WTC11 (cell line): ENCODE data around the gene NPL. TPM values are rescaled to one million over a fixed set of nuclear protein-coding genes. Genes with fewer than 3 reads are reported as not detected.

Source experiments
- ATAC-seq: fragments of 200-7000 bp; cut with Tn5 transposase; 2 replicates; pipeline ENCODE4 v1.10.0; 2021; ENCODE audit warnings: mild to moderate bottlenecking, moderate library complexity
- CTCF ChIA-PET: fragments of 300-600 bp; sonication (Branson Sonifier 250); formaldehyde crosslinking; loops from one replicate; lab custom pipeline; 2021; ENCODE audit warnings: antibody characterized with exemption; lab: Charles Lee
- POLR2A ChIA-PET: fragments of 350-600 bp; sonication (Branson Sonifier 250); formaldehyde crosslinking; loops from one replicate; lab custom pipeline; 2021; ENCODE audit warnings: antibody characterized with exemption; lab: Charles Lee
- DNase-seq: peaks from one replicate; pipeline ENCODE4 v3.0.0; 2021; ENCODE audit warnings: low spot score
- H3K27ac Mint-ChIP-seq: 2 replicates; pipeline ENCODE4 v1.8.0; 2021; ENCODE audit warnings: mixed read lengths
- H3K27me3 Mint-ChIP-seq: 2 replicates; pipeline ENCODE4 v1.8.0; 2021; ENCODE audit warnings: low read depth, mild to moderate bottlenecking, moderate library complexity, mixed read lengths
- H3K36me3 Mint-ChIP-seq: 2 replicates; pipeline ENCODE4 v1.8.0; 2021; ENCODE audit warnings: mixed read lengths
- H3K4me1 Mint-ChIP-seq: 2 replicates; pipeline ENCODE4 v1.8.0; 2022; ENCODE audit warnings: mixed read lengths
- H3K4me3 Mint-ChIP-seq: 2 replicates; pipeline ENCODE4 v1.8.0; 2021; ENCODE audit warnings: mild to moderate bottlenecking, moderate library complexity, mixed read lengths
- H3K9me3 Mint-ChIP-seq: 2 replicates; pipeline ENCODE4 v1.8.0; 2021; ENCODE audit warnings: mixed read lengths
- ATF1 ChIP-seq: sonication (generic); formaldehyde crosslinking; IDR thresholded peaks from 2 replicates; pipeline ENCODE4 v1.8.1; 2023; ENCODE audit warnings: mild to moderate bottlenecking, moderate library complexity, missing genetic modification reagents
- CREM ChIP-seq: sonication (generic); formaldehyde crosslinking; IDR thresholded peaks from 2 replicates; pipeline ENCODE4 v1.8.1; 2022; ENCODE audit warnings: mild to moderate bottlenecking, missing genetic modification reagents, moderate library complexity
- ELF4 ChIP-seq: sonication (generic); formaldehyde crosslinking; IDR thresholded peaks from 2 replicates; pipeline ENCODE4 v1.8.1; 2022; ENCODE audit warnings: low read depth, mild to moderate bottlenecking, moderate library complexity, missing genetic modification reagents
- EMX1 ChIP-seq: fragments of 250-450 bp; sonication (Bioruptor Pico); IDR thresholded peaks from 2 replicates; pipeline ENCODE4 v1.8.0; 2021; ENCODE audit warnings: mild to moderate bottlenecking
- FOXK1 ChIP-seq: sonication (generic); formaldehyde crosslinking; IDR thresholded peaks from 2 replicates; pipeline ENCODE4 v1.8.0; 2022; ENCODE audit warnings: mild to moderate bottlenecking, moderate library complexity, missing genetic modification reagents
- FOXP1 ChIP-seq: sonication (generic); formaldehyde crosslinking; IDR thresholded peaks from 2 replicates; pipeline ENCODE4 v1.8.0; 2022; ENCODE audit warnings: missing genetic modification reagents, mild to moderate bottlenecking, moderate library complexity, borderline replicate concordance
- GABPB1 ChIP-seq: sonication (generic); formaldehyde crosslinking; IDR thresholded peaks from 2 replicates; pipeline ENCODE4 v1.8.1; 2023; ENCODE audit warnings: mild to moderate bottlenecking, missing genetic modification reagents
- NFATC4 ChIP-seq: fragments of 250-450 bp; sonication (Bioruptor Pico); IDR thresholded peaks from 2 replicates; pipeline ENCODE4 v1.9.0; 2021; ENCODE audit warnings: mild to moderate bottlenecking
- TEAD1 ChIP-seq: sonication (generic); formaldehyde crosslinking; IDR thresholded peaks from 2 replicates; pipeline ENCODE4 v1.8.0; 2022; ENCODE audit warnings: mild to moderate bottlenecking, missing genetic modification reagents
- TP53 ChIP-seq: sonication (generic); formaldehyde crosslinking; IDR thresholded peaks from 2 replicates; pipeline ENCODE4 v1.8.1; 2023; ENCODE audit warnings: mild to moderate bottlenecking, missing genetic modification reagents
- ZNF232 ChIP-seq: sonication (generic); formaldehyde crosslinking; IDR thresholded peaks from 2 replicates; pipeline ENCODE4 v1.8.0; 2022; ENCODE audit warnings: mild to moderate bottlenecking, missing genetic modification reagents
- ZNF263 ChIP-seq: sonication (generic); formaldehyde crosslinking; IDR thresholded peaks from 2 replicates; pipeline ENCODE4 v1.8.1; 2022; ENCODE audit warnings: low read depth, mild to moderate bottlenecking, moderate library complexity, missing genetic modification reagents
- ZNF317 ChIP-seq: sonication (generic); formaldehyde crosslinking; IDR thresholded peaks from 2 replicates; pipeline ENCODE4 v1.8.1; 2023; ENCODE audit warnings: low read depth, mild to moderate bottlenecking, moderate library complexity, missing genetic modification reagents, borderline replicate concordance
- total RNA-seq: library from RNA; stranded (reverse); gene quantifications from 3 replicates; pipeline ENCODE4 v1.2.3, GENCODE V29; 2021
- TF ChIP-seq, protein P1 (sequence below): sonication (generic); formaldehyde crosslinking; IDR thresholded peaks from 2 replicates; pipeline ENCODE4 v1.8.0; 2023; ENCODE audit warnings: missing genetic modification reagents, mild to moderate bottlenecking, borderline replicate concordance
- TF ChIP-seq, protein P2 (sequence below): fragments of 200-600 bp; IDR thresholded peaks from 2 replicates; pipeline ENCODE4 v1.8.0; 2022; ENCODE audit warnings: antibody characterized with exemption
- TF ChIP-seq, protein P3 (sequence below): sonication (generic); formaldehyde crosslinking; IDR thresholded peaks from 2 replicates; pipeline ENCODE4 v1.8.0; 2023; ENCODE audit warnings: mild to moderate bottlenecking, missing genetic modification reagents
- TF ChIP-seq, protein P4 (sequence below): sonication (generic); formaldehyde crosslinking; IDR thresholded peaks from 2 replicates; pipeline ENCODE4 v1.8.0; 2022; ENCODE audit warnings: mild to moderate bottlenecking, missing genetic modification reagents
- TF ChIP-seq, protein P5 (sequence below): sonication (generic); formaldehyde crosslinking; IDR thresholded peaks from 2 replicates; pipeline ENCODE4 v1.8.0; 2022; ENCODE audit warnings: mild to moderate bottlenecking, missing genetic modification reagents
- TF ChIP-seq, protein P6 (sequence below): fragments of 250-450 bp; sonication (Bioruptor Pico); conservative IDR thresholded peaks from 2 replicates; pipeline ENCODE4 v1.9.0; 2021; ENCODE audit warnings: mild to moderate bottlenecking

Gene NPL
- total RNA-seq, 1 experiment from 2014 or later = 3.6 TPM

DNA sequence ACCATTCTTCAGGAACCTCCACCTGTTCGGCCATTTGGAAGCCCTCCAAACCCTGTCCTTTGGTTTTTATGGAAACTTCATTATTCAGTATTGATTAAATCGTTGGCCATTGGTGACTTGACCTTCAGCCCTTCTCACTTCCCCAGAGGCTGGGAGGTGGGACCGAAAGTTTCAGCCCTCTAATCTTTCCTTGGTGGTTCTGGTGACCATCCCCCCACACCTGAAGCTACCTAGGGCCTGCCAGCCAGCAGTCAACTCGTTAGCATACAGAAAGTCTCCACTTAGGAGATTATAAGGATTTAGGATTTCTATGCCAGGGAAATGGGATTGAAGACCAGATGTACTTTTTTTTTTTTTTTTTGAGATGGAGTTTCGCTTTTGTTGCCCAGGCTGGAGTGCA, 56.3 kb downstream of the NPL start:
- Mint-ChIP-seq H3K36me3 (peaks cover 89% of the 10 kb centered on the region), H3K9me3 (no peaks in the 10 kb centered on the region), H3K27me3 (no peaks in the 10 kb centered on the region), H3K27ac (peak overlapping the region; percentile 78; the same call in 1 of the 2 replicates), H3K4me1 (peaks cover 61% of the 10 kb centered on the region), H3K4me3 (no peak overlapping the region)
- ChIA-PET CTCF (no interaction called here), POLR2A (interaction anchor here (0.7 kb wide), 1 partner anchor 60 kb away, joined by 3 read pairs; no protein-coding TSS in a partner anchor)
- DNase-seq (no peak), ATAC-seq (peak; percentile 47)
- TF ChIP-seq TEAD1 (CRISPR knock-in tag) (no peak), ZNF263 (CRISPR knock-in tag) (no peak), CREM (no peak), ZNF232 (CRISPR knock-in tag) (no peak), EMX1 (no peak), FOXP1 (CRISPR knock-in tag) (no peak)
- TF ChIP-seq, protein P1, sequence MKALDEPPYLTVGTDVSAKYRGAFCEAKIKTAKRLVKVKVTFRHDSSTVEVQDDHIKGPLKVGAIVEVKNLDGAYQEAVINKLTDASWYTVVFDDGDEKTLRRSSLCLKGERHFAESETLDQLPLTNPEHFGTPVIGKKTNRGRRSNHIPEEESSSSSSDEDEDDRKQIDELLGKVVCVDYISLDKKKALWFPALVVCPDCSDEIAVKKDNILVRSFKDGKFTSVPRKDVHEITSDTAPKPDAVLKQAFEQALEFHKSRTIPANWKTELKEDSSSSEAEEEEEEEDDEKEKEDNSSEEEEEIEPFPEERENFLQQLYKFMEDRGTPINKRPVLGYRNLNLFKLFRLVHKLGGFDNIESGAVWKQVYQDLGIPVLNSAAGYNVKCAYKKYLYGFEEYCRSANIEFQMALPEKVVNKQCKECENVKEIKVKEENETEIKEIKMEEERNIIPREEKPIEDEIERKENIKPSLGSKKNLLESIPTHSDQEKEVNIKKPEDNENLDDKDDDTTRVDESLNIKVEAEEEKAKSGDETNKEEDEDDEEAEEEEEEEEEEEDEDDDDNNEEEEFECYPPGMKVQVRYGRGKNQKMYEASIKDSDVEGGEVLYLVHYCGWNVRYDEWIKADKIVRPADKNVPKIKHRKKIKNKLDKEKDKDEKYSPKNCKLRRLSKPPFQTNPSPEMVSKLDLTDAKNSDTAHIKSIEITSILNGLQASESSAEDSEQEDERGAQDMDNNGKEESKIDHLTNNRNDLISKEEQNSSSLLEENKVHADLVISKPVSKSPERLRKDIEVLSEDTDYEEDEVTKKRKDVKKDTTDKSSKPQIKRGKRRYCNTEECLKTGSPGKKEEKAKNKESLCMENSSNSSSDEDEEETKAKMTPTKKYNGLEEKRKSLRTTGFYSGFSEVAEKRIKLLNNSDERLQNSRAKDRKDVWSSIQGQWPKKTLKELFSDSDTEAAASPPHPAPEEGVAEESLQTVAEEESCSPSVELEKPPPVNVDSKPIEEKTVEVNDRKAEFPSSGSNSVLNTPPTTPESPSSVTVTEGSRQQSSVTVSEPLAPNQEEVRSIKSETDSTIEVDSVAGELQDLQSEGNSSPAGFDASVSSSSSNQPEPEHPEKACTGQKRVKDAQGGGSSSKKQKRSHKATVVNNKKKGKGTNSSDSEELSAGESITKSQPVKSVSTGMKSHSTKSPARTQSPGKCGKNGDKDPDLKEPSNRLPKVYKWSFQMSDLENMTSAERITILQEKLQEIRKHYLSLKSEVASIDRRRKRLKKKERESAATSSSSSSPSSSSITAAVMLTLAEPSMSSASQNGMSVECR (CRISPR knock-in tag) = no peak
- TF ChIP-seq, protein P2, sequence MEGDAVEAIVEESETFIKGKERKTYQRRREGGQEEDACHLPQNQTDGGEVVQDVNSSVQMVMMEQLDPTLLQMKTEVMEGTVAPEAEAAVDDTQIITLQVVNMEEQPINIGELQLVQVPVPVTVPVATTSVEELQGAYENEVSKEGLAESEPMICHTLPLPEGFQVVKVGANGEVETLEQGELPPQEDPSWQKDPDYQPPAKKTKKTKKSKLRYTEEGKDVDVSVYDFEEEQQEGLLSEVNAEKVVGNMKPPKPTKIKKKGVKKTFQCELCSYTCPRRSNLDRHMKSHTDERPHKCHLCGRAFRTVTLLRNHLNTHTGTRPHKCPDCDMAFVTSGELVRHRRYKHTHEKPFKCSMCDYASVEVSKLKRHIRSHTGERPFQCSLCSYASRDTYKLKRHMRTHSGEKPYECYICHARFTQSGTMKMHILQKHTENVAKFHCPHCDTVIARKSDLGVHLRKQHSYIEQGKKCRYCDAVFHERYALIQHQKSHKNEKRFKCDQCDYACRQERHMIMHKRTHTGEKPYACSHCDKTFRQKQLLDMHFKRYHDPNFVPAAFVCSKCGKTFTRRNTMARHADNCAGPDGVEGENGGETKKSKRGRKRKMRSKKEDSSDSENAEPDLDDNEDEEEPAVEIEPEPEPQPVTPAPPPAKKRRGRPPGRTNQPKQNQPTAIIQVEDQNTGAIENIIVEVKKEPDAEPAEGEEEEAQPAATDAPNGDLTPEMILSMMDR = no peak
- TF ChIP-seq, protein P3, sequence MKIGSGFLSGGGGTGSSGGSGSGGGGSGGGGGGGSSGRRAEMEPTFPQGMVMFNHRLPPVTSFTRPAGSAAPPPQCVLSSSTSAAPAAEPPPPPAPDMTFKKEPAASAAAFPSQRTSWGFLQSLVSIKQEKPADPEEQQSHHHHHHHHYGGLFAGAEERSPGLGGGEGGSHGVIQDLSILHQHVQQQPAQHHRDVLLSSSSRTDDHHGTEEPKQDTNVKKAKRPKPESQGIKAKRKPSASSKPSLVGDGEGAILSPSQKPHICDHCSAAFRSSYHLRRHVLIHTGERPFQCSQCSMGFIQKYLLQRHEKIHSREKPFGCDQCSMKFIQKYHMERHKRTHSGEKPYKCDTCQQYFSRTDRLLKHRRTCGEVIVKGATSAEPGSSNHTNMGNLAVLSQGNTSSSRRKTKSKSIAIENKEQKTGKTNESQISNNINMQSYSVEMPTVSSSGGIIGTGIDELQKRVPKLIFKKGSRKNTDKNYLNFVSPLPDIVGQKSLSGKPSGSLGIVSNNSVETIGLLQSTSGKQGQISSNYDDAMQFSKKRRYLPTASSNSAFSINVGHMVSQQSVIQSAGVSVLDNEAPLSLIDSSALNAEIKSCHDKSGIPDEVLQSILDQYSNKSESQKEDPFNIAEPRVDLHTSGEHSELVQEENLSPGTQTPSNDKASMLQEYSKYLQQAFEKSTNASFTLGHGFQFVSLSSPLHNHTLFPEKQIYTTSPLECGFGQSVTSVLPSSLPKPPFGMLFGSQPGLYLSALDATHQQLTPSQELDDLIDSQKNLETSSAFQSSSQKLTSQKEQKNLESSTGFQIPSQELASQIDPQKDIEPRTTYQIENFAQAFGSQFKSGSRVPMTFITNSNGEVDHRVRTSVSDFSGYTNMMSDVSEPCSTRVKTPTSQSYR = no peak
- TF ChIP-seq, protein P4, sequence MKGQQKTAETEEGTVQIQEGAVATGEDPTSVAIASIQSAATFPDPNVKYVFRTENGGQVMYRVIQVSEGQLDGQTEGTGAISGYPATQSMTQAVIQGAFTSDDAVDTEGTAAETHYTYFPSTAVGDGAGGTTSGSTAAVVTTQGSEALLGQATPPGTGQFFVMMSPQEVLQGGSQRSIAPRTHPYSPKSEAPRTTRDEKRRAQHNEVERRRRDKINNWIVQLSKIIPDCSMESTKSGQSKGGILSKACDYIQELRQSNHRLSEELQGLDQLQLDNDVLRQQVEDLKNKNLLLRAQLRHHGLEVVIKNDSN = no peak

DNA sequence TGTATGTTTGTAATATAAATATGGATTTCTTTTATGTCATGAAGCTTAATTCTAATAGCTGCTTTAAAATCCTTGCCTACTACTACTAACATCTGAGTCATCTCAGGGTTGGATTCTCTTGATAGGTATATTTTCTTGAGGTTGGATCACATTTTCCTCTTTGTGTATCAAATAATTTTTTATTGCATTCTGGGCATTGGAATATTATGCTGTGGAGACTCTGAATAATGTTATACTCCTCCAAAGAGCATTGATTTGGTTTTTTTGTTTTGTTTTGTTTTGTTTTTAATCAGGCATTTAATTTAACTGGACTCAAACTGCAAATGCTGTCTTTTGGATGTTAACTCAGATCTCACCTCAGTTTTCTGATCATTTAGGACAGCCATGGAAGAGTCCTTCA, 57.5 kb downstream of the NPL start:
- no peak overlapping the region for H3K27ac Mint-ChIP-seq
- H3K9me3 Mint-ChIP-seq = no peaks in the 10 kb centered on the region
- DNase-seq = no peak
- TF ChIP-seq TEAD1 (CRISPR knock-in tag) = no peak
- no peak for TF ChIP-seq NFATC4 (CRISPR knock-in tag)
- TF ChIP-seq, protein P5, sequence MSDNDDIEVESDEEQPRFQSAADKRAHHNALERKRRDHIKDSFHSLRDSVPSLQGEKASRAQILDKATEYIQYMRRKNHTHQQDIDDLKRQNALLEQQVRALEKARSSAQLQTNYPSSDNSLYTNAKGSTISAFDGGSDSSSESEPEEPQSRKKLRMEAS (CRISPR knock-in tag) = no peak
- TF ChIP-seq, protein P6, sequence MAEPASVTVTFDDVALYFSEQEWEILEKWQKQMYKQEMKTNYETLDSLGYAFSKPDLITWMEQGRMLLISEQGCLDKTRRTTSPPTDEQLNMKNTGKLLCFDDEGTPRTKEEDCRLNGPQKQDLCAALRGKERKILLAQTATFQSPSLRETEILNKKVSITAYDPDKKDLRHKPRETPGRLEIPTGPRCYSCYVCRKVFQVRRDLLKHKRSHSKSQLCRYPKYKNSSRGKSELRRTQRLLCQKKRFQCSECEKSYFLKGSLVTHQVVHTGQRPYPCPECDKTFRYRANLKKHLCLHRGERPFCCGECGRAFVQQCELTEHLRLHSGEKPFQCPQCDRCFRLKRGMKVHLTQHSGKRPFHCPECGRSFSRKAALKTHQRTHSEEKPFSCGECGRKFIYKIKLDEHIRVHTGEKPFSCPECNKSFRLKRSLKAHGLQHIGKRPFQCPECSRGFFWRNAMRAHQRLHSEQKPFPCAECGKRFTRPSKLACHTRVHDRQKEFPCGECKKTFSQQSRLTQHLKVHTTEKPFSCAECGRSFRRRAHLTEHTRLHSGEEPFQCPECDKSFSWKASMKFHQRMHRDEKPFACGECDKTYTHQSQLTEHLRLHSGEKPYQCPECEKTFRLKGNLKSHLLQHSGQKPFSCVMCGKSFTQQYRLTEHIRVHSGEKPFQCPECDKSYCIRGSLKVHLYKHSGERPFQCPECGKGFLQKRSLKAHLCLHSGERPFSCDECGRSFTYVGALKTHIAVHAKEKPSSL (CRISPR knock-in tag) = no peak
- TF ChIP-seq GABPB1 (CRISPR knock-in tag) = no peak
- TF ChIP-seq ELF4 = no peak
- TF ChIP-seq ZNF317 = no peak
- no peak for TF ChIP-seq ATF1 (CRISPR knock-in tag)
- TF ChIP-seq TP53 (CRISPR knock-in tag) = no peak
- no peak for TF ChIP-seq FOXK1 (CRISPR knock-in tag)
- no peak for TF ChIP-seq ZNF232 (CRISPR knock-in tag)
- ChIA-PET CTCF (no interaction called here), POLR2A (no interaction called here)
- H3K27me3 Mint-ChIP-seq = no peaks in the 10 kb centered on the region
- no peak for ATAC-seq
- H3K4me3 Mint-ChIP-seq = no peak overlapping the region
- H3K36me3 Mint-ChIP-seq = peaks cover 95% of the 10 kb centered on the region
- H3K4me1 Mint-ChIP-seq = peaks cover 49% of the 10 kb centered on the region
